GM12874 (cell line): ENCODE data around the gene IL18.

Source experiments
- CTCF ChIP-seq: IDR thresholded peaks from 2 replicates; pipeline ENCODE4 v1.5.1; 2011; ENCODE audit warnings: low read depth, mild to moderate bottlenecking, control low read depth, low read length, moderate library complexity; ENCODE audit not compliant: insufficient read depth

IL18 gene

GRCh38 chr11:112196519-112197087 is 32.7 kb upstream of the IL18 start:
- TF ChIP-seq CTCF: no peak

- TF ChIP-seq CTCF: no peak
Measured at GRCh38 chr11:112195951-112196351, 32.1 kb upstream of the IL18 start.

- TF ChIP-seq CTCF: no peak
Measured at GRCh38 chr11:112186304-112186703, 22.4 kb upstream of the IL18 start.

- TF ChIP-seq CTCF: no peak
Measured at GRCh38 chr11:112185883-112186282, 22.0 kb upstream of the IL18 start.

- TF ChIP-seq CTCF: no peak
Measured at GRCh38 chr11:112182867-112183266, 19.0 kb upstream of the IL18 start.

- no peak for TF ChIP-seq CTCF
Measured at GRCh38 chr11:112179601-112180000, 15.7 kb upstream of the IL18 start.

GRCh38 chr11:112178936-112179335 is 15.0 kb upstream of the IL18 start:
- no peak for TF ChIP-seq CTCF

- TF ChIP-seq CTCF: no peak
Measured at GRCh38 chr11:112178428-112178827, 14.5 kb upstream of the IL18 start.
